Skeletal muscle tissue (tissue), 4 donors: Measurements from ENCODE around the gene GCC1. TPM values are rescaled to one million over a fixed set of nuclear protein-coding genes. Genes with fewer than 3 reads are reported as not detected.

ENCODE experiments used
- H3K27ac ChIP-seq: one replicate; pipeline ENCODE4 v1.7.0; 2013; ENCODE audit warnings: mild to moderate bottlenecking, low read depth, low read length, inconsistent platforms
- H3K27me3 ChIP-seq, 3 donors: one replicate each; pipeline ENCODE4 v1.7.0; 2013; ENCODE audit warnings: low read length in 3 of 3; ENCODE audit not compliant: control insufficient read depth in 3 of 3, insufficient read depth in 3 of 3
- H3K36me3 ChIP-seq, 3 donors: one replicate each; pipeline ENCODE4 v1.7.0; 2013; ENCODE audit warnings: low read length in 3 of 3; ENCODE audit not compliant: control insufficient read depth in 3 of 3, insufficient read depth in 3 of 3
- H3K4me1 ChIP-seq, 3 donors: one replicate each; pipeline ENCODE4 v1.7.0; 2013; ENCODE audit warnings: low read length in 3 of 3, mild to moderate bottlenecking in 3 of 3; ENCODE audit not compliant: control insufficient read depth in 3 of 3, insufficient read depth in 3 of 3
- H3K4me3 ChIP-seq, 3 donors: one replicate each; pipeline ENCODE4 v1.7.0; 2013; ENCODE audit warnings: low read length in 3 of 3
- H3K9ac ChIP-seq, 3 donors: one replicate each; pipeline ENCODE4 v1.7.0; 2013; ENCODE audit warnings: low read length in 3 of 3, mild to moderate bottlenecking in 3 of 3, moderate library complexity in 2 of 3, low read depth in 1 of 3
- H3K9me3 ChIP-seq, 3 donors: one replicate each; pipeline ENCODE4 v1.7.0; 2013; ENCODE audit warnings: low read length in 3 of 3; ENCODE audit not compliant: control insufficient read depth in 3 of 3
- total RNA-seq: library from RNA; depleted of rRNA; stranded (reverse); fragments of >200 nt; gene quantifications from one replicate; pipeline ENCODE4 v1.2.3, GENCODE V29; 2014
- donor health status: Osteomylitis.

GCC1 gene
- total RNA-seq, 1 donor from 2014 or later = 14.6 TPM

DNA sequence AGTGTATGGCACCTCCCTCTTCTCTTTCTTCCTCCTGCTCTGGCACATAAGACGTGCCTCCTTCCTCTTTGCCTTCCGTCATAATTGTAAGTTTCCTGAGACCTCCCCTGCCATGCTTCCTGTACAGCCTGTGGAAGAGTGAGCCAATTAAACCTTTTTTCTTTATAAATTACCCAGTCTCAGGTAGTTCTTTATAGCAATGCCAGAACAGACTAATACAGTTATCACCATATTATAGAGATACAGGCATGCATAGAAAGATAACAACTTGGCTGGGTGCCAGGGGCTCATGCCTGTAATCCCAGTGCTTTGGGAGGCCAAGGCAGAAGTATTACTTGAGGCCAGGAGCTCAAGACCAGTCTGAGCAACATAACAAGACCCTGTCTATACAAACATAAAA is 53.2 kb downstream of the GCC1 start:
- Histone ChIP-seq H3K4me3 (no peak overlapping the region), H3K27me3 (peaks cover 4 to 12% (median 8%) of the 10 kb centered on the region in 3 donors), H3K27ac (no peak overlapping the region), H3K9me3 (peaks cover 0 to 1% (median 0%) of the 10 kb centered on the region in 3 donors), H3K9ac (no peak overlapping the region), H3K36me3 (no peaks in the 10 kb centered on the region), H3K4me1 (no peaks in the 10 kb centered on the region)

Other genes with a start within 250 kb of the GCC1 start
- 14.1 TPM for gene ZNF800, start 192.9 kb downstream of the GCC1 start, total RNA-seq
- gene ARF5, start 2.8 kb upstream of the GCC1 start, total RNA-seq = 59.5 TPM
- not detected for gene FSCN3, start 8.1 kb upstream of the GCC1 start, total RNA-seq
- gene PAX4, start 32.5 kb upstream of the GCC1 start, total RNA-seq = not detected
- 104 TPM for gene SND1, start 66.6 kb upstream of the GCC1 start, total RNA-seq